Mucosa of descending colon (tissue), 3 donors: ENCODE data around the gene KCNG2. TPM values are rescaled to one million over a fixed set of nuclear protein-coding genes. Genes with fewer than 3 reads are reported as not detected.

ENCODE experiments used
- ATAC-seq: fragments of 200-7000 bp; cut with Tn5 transposase; one replicate; pipeline ENCODE4 v1.9.1; 2020; ENCODE audit warnings: mild to moderate bottlenecking, moderate library complexity
- DNase-seq, 3 donors: peaks; one replicate each; pipeline ENCODE4 v3.0.0-alpha.2; 2020
- H3K36me3 ChIP-seq: fragments of 200-600 bp; one replicate; pipeline ENCODE4 v1.8.0; 2021; ENCODE audit warnings: low read depth, mild to moderate bottlenecking
- H3K4me1 ChIP-seq: fragments of 200-600 bp; one replicate; pipeline ENCODE4 v1.8.0; 2021; ENCODE audit warnings: low read depth, mild to moderate bottlenecking
- H3K4me3 ChIP-seq: fragments of 200-600 bp; one replicate; pipeline ENCODE4 v1.8.0; 2021; ENCODE audit warnings: mild to moderate bottlenecking
- H3K9me3 ChIP-seq: fragments of 200-600 bp; one replicate; pipeline ENCODE4 v1.8.0; 2021; ENCODE audit warnings: mild to moderate bottlenecking
- CTCF ChIP-seq: fragments of 200-600 bp; IDR thresholded peaks from one replicate; pipeline ENCODE4 v1.8.0; 2022; ENCODE audit warnings: antibody characterized with exemption, mild to moderate bottlenecking
- intact Hi-C, 2 donors: fragments of 100-400 bp; cut with DNase I in 1 of 2; cut with micrococcal nuclease in 1 of 2; formaldehyde crosslinking; loops; one replicate each; pipeline versions ENCODE4 v1.11.0 to v1.11.1; 2022; cut with DNase I, micrococcal nuclease
- total RNA-seq, 3 donors: library from RNA; stranded (reverse); fragmentation: NEBNext Ultra II Directional in 2 of 3; extraction: Animal tissue kit (Norgen Biotek cat#: 25700) in 2 of 3; gene quantifications; one replicate each; pipeline versions ENCODE4 v1.2.1 to v1.2.4, GENCODE V29; 2021 to 2023
- donor health status: DM: no; HTN: no; CAD: no; lungs with moderate emphysema.
- donor health status: DM: no; HTN: no; CAD: no.
- donor health status: DM: no; HTN: yes; CAD: no.

The KCNG2 gene
- total RNA-seq, 3 donors from 2014 or later: 0.19 TPM; not detected in 2

- ATAC-seq: no peak
- Histone ChIP-seq H3K4me1 (no peaks in the 10 kb centered on the region), H3K36me3 (peaks cover 7% of the 10 kb centered on the region), H3K4me3 (no peak overlapping the region), H3K9me3 (no peaks in the 10 kb centered on the region)
- TF ChIP-seq CTCF: no peak
- intact Hi-C loops: no loop called here
- peak in 2 of 3 donors; percentile 1 to 13 for DNase-seq
These were observed 117.7 kb downstream of the KCNG2 start for GRCh38 chr18:79915161-79916127.

- no peak for ATAC-seq
- peaks cover 7% of the 10 kb centered on the region for H3K36me3 ChIP-seq
These were observed 118.4 kb downstream of the KCNG2 start for GRCh38 chr18:79916128-79916494.

DNA sequence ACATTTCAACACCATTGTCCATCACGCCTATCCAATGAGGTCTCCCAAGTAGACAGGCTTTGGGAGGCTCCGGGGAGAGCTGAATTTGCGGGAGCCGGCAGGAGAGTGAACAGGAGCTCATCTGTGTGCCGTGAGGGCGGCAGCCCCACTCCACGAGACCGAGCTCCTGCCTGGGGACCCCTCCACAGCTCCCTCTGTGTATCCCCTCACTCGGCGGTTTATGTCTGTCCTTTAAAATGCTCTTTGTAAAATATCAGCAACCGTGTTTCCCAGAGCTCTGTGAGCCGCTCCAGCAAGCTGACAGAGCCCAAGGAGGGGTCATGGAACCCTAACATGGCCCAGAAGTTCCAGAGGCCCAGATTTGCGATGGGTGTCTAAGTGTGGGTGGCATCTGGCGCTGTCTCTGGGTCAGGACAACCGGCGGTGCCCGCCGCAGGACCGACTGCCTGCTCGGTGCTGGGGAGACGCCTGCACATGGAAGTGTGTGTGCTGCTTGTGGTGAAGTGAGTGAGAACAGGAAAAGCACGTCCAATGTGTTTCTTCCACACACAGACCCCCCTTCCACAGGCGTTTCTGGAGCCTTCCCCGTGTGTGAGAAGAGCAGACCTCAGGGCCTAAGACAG is 118.9 kb downstream of the KCNG2 start:
- DNase-seq: peak in 2 of 3 donors; percentile 0 to 7
- no peak for TF ChIP-seq CTCF

More at GRCh38 chr18:79916128-79916494, 118.4 kb downstream of the KCNG2 start:
- Histone ChIP-seq H3K4me3 (no peak overlapping the region), H3K9me3 (no peaks in the 10 kb centered on the region), H3K4me1 (no peaks in the 10 kb centered on the region)
- no peak for TF ChIP-seq CTCF
- intact Hi-C loops: no loop called here
- DNase-seq: no peak

GRCh38 chr18:79917169-79917852 is 119.6 kb downstream of the KCNG2 start:
- no peak for ATAC-seq

More for the DNA sequence above, 118.9 kb downstream of the KCNG2 start:
- no peak for ATAC-seq
- Histone ChIP-seq H3K4me3 (no peak overlapping the region), H3K36me3 (peaks cover 7% of the 10 kb centered on the region), H3K9me3 (no peaks in the 10 kb centered on the region), H3K4me1 (no peaks in the 10 kb centered on the region)
- intact Hi-C loops: no loop called here

More at GRCh38 chr18:79917169-79917852, 119.6 kb downstream of the KCNG2 start:
- Histone ChIP-seq H3K36me3 (peaks cover 7% of the 10 kb centered on the region), H3K4me3 (no peak overlapping the region), H3K4me1 (no peaks in the 10 kb centered on the region), H3K9me3 (no peaks in the 10 kb centered on the region)
- intact Hi-C loops: no loop called here
- peak in 1 of 3 donors; percentile 14 for DNase-seq
- no peak for TF ChIP-seq CTCF
